Esophagus squamous epithelium (tissue), 5 donors: ENCODE measurements around the gene PLK5. TPM values are rescaled to one million over a fixed set of nuclear protein-coding genes. Genes with fewer than 3 reads are reported as not detected.
A peak's percentile ranks its signal among the peaks of the same experiment; 100 is the strongest.
"Not testable (repeated sequence)": the region's sequence is repeated elsewhere in the genome, so short reads cannot be mapped to it uniquely, and the experiment has no call there.

Source experiments
- DNase-seq: peaks from one replicate; lab custom pipeline; 2025; lab: John Stamatoyannopoulos, UW
- H3K27ac ChIP-seq, 4 donors: fragments of 200-600 bp; sonication (generic); one replicate each; pipeline ENCODE4 v1.5.1; 2016 to 2019; ENCODE audit warnings: mild to moderate bottlenecking in 1 of 4
- H3K27me3 ChIP-seq, 4 donors: fragments of 200-600 bp; sonication (generic); 1 replicate in 3 of 4; 2 replicates in 1 of 4; pipeline versions ENCODE4 v1.5.1 to v1.6.0; 2017 to 2021; ENCODE audit warnings: antibody characterized with exemption in 1 of 4
- H3K36me3 ChIP-seq, 3 donors: fragments of 200-600 bp; sonication (generic); one replicate each; pipeline ENCODE4 v1.5.1; 2016 to 2019
- H3K4me1 ChIP-seq, 3 donors: fragments of 200-600 bp; sonication (generic); one replicate each; pipeline ENCODE4 v1.5.1; 2017 to 2019
- H3K4me3 ChIP-seq, 4 donors: fragments of 200-600 bp; sonication (generic); 1 replicate in 3 of 4; 2 replicates in 1 of 4; pipeline ENCODE4 v1.5.1; 2016 to 2019; ENCODE audit warnings: mild to moderate bottlenecking in 2 of 4, moderate library complexity in 1 of 4
- H3K9me3 ChIP-seq, 3 donors: fragments of 200-600 bp; sonication (generic); one replicate each; pipeline ENCODE4 v1.5.1; 2016 to 2019
- CTCF ChIP-seq, 6 experiments: fragments of 450-650 bp in 4 of 6; fragments of 200-600 bp in 2 of 6; sonication (generic) in 2 of 6; IDR thresholded peaks; one replicate each; pipeline ENCODE4 v1.5.1; 2016 to 2019; ENCODE audit warnings: antibody characterized with exemption in 6 of 6, mild to moderate bottlenecking in 4 of 6, moderate library complexity in 4 of 6
- POLR2A ChIP-seq, 4 donors: fragments of 450-650 bp; IDR thresholded peaks; one replicate each; pipeline ENCODE4 v1.6.1; 2017; ENCODE audit warnings: antibody characterized with exemption in 4 of 4, mild to moderate bottlenecking in 4 of 4, moderate library complexity in 3 of 4
- WGBS, 2 donors: methylation state at CpG; one replicate each; pipeline ENCODE4 v1.1.5; 2018; 5-methylcytosine and 5-hydroxymethylcytosine counted together
- intact Hi-C: fragments of 100-400 bp; cut with DNase I; formaldehyde crosslinking; loops from one replicate; pipeline ENCODE4 v1.15.0; 2022
- total RNA-seq, 4 donors: library from RNA; depleted of rRNA; stranded (reverse); fragments of >200 nt; gene quantifications; one replicate each; pipeline ENCODE4 v1.1.0, GENCODE V29; 2016
- donor health status: DM: yes; HTN: yes; CAD: no.

PLK5 gene
- under 1 TPM in 2 of 4 donors, not detected in 2; 0.19 to 0.66 TPM for total RNA-seq

DNA sequence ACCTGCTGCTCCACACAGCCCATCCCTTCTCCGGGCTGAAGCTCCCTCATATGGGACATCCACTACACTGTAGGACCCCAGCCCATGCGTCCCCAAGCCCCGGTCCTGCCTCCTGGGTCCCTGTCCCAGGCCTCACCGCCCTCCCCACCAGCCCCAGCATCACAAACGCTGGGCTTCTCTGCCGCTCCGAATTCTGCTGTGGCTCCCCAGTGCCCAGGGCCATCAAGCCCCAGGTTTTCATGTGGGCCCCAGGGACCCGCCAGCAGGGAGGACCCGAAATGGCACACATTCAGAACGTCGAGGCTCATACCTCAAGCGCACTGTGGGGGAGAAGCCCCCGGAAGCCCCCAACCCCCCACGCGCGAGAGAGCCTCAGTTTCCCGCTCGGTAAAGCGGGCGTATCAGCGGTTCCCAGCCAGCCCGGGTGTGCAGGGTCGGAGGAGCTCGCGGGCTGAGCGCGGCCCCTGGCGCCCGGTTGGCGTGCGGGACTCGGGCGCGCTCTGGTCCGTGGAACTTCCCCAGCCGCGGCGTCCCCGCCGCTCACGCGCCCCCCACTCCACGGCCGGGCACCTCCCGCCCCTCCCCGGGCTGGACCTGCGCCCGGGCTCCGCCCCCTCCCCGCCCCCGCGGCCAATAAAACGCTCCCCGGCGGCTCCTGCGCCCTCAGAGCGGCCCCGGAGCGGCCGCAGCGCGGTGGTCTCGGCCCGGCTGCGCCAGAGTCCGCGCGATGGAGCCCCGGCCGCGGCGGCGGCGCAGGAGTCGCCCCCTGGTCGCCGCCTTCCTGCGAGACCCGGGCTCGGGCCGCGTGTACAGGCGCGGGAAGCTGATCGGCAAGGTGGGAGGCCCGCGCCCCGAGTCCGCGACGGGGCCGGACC lies at the start of gene PLK5:
TSS of gene PLK5 (plus strand) at position 666 of the 875 bp plus-strand sequence. CDS start 2,920 bp downstream, outside the sequence.
- DNase-seq: no peak
- 28 to 83% methylated on average over 2 to 3 of the region's 92 CpGs for WGBS, 2 donors
- TF ChIP-seq POLR2A (IDR thresholded peaks at IDR 0.05) (no peak), CTCF (IDR thresholded peaks at IDR 0.05) (no peak)
- Histone ChIP-seq H3K27ac (peak within 1 kb of the TSS in 1 of 4 donors; percentile 39), H3K9me3 (no peaks in the 10 kb centered on the region), H3K4me1 (peaks cover 0 to 33% (median 10%) of the 10 kb centered on the region in 3 donors), H3K4me3 (peak within 1 kb of the TSS; percentile 9 to 57 (median 32)), H3K27me3 (peaks cover 0 to 79% (median 12%) of the 10 kb centered on the region in 4 donors), H3K36me3 (no peaks in the 10 kb centered on the region)
- intact Hi-C loops: no loop called here

GRCh38 chr19:1474765-1475351 lies 49.0 kb upstream of the PLK5 start:
- peaks cover 31 to 68% (median 34%) of the 10 kb centered on the region in 3 donors for H3K4me1 ChIP-seq
- no peak overlapping the region for H3K4me3 ChIP-seq
- TF ChIP-seq POLR2A (IDR thresholded peaks at IDR 0.05): no peak
- TF ChIP-seq CTCF (IDR thresholded peaks at IDR 0.05): no peak
- intact Hi-C loops: no loop called here
- no peaks in the 10 kb centered on the region for H3K9me3 ChIP-seq
- H3K27ac ChIP-seq: no peak overlapping the region
- H3K27me3 ChIP-seq: peaks cover 5 to 52% (median 25%) of the 10 kb centered on the region in 4 donors
- DNase-seq: no peak
- WGBS, 2 donors: 81% methylated on average over 7 of the region's 26 CpGs; no CpG with 5 or more reads in 1 of the 2 donors
- peaks cover 0 to 31% (median 0%) of the 10 kb centered on the region in 3 donors for H3K36me3 ChIP-seq

DNA sequence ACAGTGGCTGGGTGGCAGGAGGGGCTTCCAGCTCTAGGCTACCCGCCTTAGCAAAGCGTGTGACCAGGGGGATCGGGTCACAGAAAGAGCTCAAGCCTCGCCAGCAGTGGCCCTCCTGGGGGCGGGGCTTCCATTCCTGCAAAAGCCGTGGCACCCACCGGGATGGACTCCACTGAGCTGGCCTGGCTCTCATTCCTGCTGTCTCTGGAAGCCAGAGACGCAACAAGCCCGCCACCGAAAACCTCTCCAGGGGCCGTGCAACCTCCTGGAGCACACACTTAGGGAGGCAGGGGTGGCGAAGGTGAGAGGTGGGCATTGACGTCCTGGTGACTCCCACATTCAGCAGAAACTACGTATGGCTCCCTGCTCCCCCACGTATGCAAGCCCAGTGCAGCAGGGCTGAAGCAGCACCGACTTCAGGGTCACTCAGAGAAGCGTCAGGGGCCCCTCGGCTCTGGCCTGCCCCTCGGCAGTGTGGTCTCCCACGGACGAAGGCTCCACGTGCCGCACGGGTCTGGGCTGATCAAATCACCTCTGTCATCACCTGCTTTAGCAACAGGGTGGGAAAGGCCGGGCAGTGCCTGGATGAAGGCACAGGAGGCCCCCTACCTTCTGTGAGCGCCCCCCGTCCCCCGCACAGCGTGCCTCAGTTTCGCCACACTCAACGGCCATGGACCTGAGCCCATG lies 48.0 kb upstream of the PLK5 start:
- TF ChIP-seq POLR2A (IDR thresholded peaks at IDR 0.05) (no peak), CTCF (IDR thresholded peaks at IDR 0.05) (no peak)
- no peaks in the 10 kb centered on the region for H3K9me3 ChIP-seq
- DNase-seq: no peak
- H3K36me3 ChIP-seq: peaks cover 0 to 31% (median 0%) of the 10 kb centered on the region in 3 donors
- H3K4me3 ChIP-seq: no peak overlapping the region
- H3K27me3 ChIP-seq: peaks cover 0 to 42% (median 19%) of the 10 kb centered on the region in 4 donors
- no peak overlapping the region for H3K27ac ChIP-seq
- H3K4me1 ChIP-seq: peaks cover 21 to 60% (median 23%) of the 10 kb centered on the region in 3 donors
- 91% methylated on average over 11 of the region's 31 CpGs; no CpG with 5 or more reads in 1 of the 2 donors for WGBS, 2 donors
- intact Hi-C loops: no loop called here

- Histone ChIP-seq H3K4me1 (peaks cover 10 to 48% (median 15%) of the 10 kb centered on the region in 3 donors), H3K27me3 (peaks cover 0 to 30% (median 9%) of the 10 kb centered on the region in 4 donors), H3K27ac (peak overlapping the region in 1 of 4 donors; percentile 4), H3K36me3 (peaks cover 0 to 31% (median 0%) of the 10 kb centered on the region in 3 donors)
- DNase-seq, H3K9me3 ChIP-seq, intact Hi-C loops, H3K4me3 ChIP-seq: not testable (repeated sequence)
- 61 to 88% methylated on average over 8 to 9 of the region's 9 CpGs for WGBS, 2 donors
These were observed 46.8 kb upstream of the PLK5 start for GRCh38 chr19:1477056-1477455.
